Left ventricle myocardium superior (tissue), 1 donor: ENCODE results near the gene NPR2. TPM values are rescaled to one million over a fixed set of nuclear protein-coding genes. Genes with fewer than 3 reads are reported as not detected.

ENCODE experiments used
- ATAC-seq: fragments of 200-7000 bp; cut with Tn5 transposase; one replicate; pipeline ENCODE4 v1.9.1; 2020; ENCODE audit warnings: mild to moderate bottlenecking, moderate library complexity
- DNase-seq: peaks from one replicate; pipeline ENCODE4 v3.0.0-alpha.2; 2020
- intact Hi-C: fragments of 100-400 bp; cut with micrococcal nuclease; formaldehyde crosslinking; loops from one replicate; pipeline ENCODE4 v1.11.0; 2022
- long read RNA-seq: library from polyadenylated mRNA; unstranded; transcript quantifications from one replicate; pipeline ENCODE4 v2.0.0, GENCODE V29; 2021
- total RNA-seq: library from RNA; stranded (reverse); fragmentation: NEBNext Ultra II Directional; extraction: Animal tissue kit (Norgen Biotek cat#: 25700); gene quantifications from one replicate; pipeline ENCODE4 v1.2.1, GENCODE V29; 2021
- donor health status: DM: no; HTN: yes; CAD: no; lungs with severe emphysema.

The NPR2 gene
- 24.6 TPM for total RNA-seq
- long read RNA-seq, transcript NPR2-201 (22 exons, 3,686 nt), result major isoform, 9 of 14 reads
- long read RNA-seq, partial matches to known transcripts, result 2 of 14 reads
- long read RNA-seq, other reads (novel, unspliced or antisense), result 3 of 14 reads

DNA sequence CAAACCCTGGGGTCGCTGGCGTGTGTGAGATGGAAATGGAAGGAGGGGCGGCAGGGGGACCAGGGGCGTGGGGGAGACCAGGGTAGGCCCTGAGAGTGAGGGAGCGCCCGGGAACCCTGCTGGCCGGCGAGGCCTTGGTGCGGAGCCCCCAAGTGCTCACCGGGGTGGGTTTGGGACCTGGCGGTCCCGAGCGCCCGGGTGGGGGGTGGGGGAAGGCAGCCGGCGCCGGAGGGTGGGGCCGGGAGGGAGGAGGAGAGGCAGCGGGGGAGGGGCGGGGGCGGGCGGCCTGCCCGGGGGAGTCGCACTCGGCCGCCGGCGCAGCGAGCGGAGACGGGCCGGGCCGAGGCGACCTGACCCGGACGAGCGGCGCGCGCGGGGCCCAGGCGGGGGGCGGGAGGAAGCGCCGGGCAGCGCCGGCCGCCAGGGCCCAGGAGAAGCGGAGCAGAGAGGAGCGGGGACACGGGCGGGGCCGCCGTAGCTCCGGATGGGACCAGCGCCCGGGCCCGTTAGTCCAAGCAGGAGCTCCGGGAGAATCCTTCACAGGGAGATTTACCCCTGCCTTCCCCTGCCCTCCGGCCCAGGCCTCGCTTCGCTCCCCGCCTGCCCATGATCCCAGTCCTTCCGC lies at the start of gene NPR2:
TSS of gene NPR2 (plus strand) at position 295 of the 625 bp plus-strand sequence. CDS start 818 bp downstream, outside the sequence.
- intact Hi-C loops, result no loop called here
- DNase-seq (peak; percentile 79), ATAC-seq (peak; percentile 83)

DNA sequence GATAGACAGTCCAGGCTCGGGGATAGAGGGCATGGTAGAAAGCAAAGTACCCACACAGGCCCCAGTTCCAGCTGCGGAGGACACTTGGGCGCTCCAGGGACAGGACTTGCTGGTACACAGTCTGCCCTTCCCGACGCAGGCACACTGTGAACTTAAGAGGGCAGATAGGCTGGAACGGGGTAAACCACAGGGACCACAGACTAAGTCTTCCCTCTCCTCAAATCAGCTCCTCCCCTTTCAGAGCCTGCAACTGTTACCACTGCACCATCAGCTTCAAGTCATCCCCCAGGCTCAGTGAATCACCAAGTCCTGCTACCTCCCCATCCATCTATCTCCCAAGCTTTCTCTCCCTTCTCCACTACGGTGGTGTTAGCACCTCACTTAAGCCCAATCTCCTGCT lies 49.7 kb upstream of the NPR2 start:
- DNase-seq (no peak), ATAC-seq (peak; percentile 5)
- intact Hi-C loops, result no loop called here

DNA sequence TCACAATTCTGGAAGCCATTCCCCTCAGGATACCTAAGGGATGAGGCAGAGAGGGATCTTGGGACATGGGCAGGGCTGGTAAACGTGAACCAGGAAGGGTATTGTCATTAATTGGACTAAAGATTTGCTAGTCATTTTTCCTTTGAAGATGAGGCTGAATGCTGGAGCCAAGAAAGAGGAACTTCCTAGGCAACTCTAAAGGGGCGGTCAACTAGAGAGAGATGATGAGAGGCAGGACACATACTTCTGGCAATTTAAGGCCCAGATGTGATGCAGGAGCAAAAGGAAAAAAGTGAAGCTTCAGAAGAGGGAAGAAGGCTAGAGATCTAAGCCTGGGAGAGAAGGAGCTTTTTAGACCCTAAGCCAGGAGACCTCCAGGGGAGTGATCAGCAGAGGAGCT lies 47.9 kb upstream of the NPR2 start:
- DNase-seq (no peak), ATAC-seq (no peak)
- intact Hi-C loops, result no loop called here

DNA sequence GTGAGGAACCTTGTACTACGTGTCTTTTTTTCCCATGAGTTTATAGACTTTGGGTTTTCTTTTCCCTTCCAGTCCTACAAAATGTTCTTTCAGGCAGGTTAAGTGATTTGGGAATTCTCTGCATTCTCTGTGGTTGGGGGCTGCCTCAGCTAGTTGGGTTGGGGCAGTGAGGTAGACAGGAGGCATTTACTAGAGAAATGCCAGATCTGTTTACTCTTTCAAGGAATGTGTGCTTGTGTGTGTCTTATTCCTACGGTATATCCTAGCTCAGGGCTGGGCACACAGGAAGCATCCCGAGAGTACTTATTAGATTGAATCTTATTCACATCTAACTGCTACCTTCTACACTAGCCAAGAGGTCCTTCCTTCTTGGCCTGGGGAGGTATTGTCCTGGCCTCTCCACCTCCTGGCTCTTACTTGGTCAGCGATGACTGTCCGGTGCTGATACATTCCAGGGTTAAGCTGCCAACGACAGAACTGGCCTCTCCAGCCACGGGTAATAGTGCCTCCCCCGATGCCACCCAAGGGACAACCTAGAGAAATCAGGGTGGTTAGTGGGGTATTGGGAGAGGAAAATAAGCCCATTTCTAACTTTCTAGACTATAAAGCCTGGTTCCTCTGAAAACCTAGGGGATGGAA lies 47.4 kb upstream of the NPR2 start:
- no peak for DNase-seq
- intact Hi-C loops, result no loop called here
- ATAC-seq, result no peak

DNA sequence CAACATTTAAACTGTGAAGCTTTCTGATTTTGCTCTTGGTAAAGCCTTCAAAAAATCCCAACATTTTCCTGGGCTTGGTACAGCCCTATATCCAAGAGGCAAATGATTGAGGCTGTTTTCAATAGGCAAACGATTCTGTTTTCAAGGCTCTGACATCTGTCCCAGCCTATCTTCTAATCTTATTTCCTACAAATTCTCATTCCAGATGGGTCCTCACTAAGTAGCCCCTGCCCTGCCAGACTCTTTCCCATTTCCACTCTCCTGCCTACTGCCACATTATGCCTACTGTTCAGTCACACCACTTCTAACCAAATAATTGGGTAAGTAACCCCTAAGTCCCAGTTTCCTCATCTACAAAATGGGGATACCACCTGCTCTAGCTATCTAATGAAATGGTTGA lies 45.8 kb upstream of the NPR2 start:
- DNase-seq, result no peak
- ATAC-seq, result no peak
- intact Hi-C loops, result no loop called here

DNA sequence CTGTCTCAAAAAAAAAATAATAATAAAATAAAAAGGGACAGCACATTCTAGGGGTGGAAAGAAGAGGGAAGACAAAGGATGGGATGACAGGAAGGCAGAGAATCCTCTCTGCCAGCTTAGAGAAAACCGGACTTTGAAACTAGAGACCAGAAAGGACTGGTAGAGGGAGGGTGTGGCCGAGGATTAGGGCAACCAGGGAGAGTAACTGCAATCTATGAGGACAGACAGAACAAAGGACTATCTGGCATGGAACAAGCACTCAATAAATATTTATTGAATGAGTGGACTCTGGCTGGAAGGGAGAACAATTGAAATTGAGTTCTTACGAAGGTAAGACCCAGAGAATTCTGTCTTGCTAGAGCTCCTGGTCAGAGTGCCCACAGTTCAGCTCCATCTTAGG lies 44.8 kb upstream of the NPR2 start:
- ATAC-seq (no peak), DNase-seq (no peak)
- intact Hi-C loops, result no loop called here

DNA sequence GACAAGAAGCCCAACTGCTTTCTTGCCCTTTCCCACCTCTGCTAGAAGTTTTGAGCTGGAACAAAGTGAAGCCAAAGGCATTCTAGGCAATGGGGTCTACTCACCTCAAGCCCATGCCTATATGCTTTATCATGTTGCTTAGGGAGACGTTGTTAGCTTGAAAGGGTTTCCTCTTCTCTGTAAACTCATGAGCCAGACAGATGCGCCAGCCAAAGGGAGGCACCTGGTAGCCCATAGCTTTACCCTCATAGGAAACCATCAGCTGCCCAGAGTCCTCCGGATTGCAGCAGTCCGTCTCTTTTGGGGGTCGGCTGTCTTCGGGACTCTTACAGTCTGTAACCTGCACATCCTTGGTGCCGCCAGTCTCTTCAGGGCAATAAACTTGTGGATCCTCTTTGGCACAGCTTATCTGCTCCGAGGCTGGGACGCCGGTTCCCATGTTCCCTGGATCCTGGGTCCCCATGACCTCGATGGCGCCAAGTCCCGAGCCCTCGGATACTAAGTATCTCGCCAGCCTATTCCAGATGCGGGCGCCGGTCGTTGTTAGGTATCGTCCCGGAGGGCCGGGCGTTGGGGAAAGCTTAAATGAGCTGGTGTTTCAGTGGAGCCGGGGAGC lies 43.0 kb upstream of the NPR2 start:
- peak; percentile 2 for ATAC-seq
- intact Hi-C loops, result no loop called here
- no peak for DNase-seq

DNA sequence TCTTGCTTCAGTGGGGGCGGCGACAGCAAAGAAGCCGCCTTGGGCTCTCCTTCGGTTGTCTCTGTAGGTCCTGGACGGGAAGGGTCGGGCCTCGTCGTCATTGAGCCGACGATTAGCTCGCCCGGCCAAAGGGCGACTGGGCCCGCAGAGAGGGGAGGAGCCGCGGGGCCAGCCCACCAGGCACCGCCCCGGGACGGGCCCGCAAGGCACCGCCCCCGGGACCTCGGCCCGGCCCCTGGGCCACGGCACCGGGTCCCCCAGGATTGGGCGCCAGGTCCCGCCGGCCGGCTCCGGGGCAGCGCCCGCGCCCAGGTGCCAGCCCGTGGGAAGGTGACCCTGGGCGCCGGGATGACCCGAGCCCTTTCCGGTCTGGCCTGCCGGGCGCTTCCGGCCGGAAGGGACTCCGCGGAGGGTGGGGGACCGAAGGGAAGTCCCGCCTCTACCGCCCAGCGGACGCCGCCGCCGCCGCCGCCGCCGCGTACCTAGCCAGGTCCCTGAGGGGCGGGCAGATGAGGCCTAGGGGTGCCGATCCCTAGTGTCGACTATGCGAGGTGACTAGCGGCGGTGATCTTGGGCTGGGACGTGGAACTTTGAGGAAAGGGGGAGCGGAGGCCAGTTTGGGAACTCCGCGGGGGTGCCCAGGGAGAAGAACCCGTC lies 42.4 kb upstream of the NPR2 start, which contains the start of the genes GBA2 and RGP1:
TSS of gene GBA2 (minus strand) at position 371 of the 657 bp plus-strand sequence. CDS start 524 bp downstream, outside the sequence.
TSS of gene RGP1 (plus strand) at position 430 of the 657 bp plus-strand sequence. CDS start 469 bp downstream, outside the sequence.
- peak; percentile 93 for ATAC-seq
- intact Hi-C loops, result no loop called here
- peak; percentile 92 for DNase-seq

DNA sequence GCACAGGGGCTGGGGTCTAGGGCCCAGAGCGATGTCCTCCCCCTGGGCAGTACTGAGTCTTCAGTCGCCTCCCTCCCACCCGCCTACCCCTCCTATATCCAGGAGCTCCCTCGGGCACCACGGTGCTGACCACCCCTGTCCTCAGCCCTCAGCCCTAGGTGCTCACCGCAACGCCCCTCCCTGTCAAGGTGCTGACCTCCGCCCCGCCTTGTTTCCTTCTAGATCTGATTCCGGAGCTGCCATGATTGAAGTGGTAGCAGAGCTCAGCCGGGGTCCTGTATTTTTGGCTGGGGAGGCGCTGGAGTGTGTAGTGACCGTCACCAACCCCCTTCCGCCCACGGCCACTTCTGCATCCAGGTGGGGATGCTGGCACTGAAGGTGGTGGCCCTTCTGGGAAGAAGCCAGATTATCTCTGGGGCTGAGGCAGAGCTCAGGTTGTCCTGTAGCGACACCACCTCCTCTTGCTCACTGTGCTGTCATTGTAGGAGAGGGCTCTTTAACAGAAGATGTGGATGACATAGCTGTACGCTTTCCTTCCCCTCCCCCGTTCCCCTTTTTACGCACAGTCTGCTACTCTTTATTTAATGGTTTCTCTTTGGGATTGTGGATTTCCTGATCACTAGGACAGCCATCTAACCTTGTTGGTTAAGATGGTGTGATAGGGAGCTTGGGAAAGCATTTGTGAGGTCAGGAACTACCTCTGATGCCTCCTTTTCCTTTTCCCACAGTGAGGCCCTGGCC lies 41.7 kb upstream of the NPR2 start:
- intact Hi-C loops, result no loop called here
- DNase-seq (peak; percentile 55), ATAC-seq (peak; percentile 29)

DNA sequence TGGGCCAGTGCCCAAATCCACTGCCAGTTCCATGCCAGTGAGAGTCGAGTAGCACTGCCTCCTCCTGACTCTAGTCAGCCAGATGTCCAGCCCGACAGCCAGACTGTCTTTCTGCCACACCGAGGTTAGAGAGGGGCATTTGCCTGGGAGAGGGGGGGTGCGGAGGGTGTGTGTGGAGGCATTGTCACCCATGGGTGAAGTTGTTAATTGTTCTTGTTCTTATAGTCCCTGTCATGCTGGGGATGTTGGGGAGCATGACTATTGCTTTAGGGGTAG lies 41.2 kb upstream of the NPR2 start:
- ATAC-seq (no peak), DNase-seq (no peak)
- intact Hi-C loops, result no loop called here

DNA sequence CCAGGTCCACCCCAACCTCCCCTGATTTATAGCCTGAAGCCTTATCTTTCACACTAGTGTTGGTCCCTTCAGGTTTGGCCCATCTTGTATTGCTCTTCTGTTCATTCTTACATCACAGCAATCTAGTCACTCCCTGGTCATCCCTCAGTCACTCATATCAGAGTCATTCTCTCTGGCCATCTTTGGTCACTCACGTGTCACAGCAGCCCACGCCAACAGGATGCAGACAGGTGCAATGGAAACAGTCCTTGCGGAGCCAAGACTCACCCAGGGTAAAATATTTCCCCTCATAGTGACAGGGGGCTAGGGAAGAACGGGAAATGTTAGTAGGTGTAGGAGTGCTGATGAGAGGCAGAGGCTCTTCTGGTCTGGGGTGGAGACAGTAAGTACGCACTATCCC lies 37.9 kb upstream of the NPR2 start:
- no peak for DNase-seq
- intact Hi-C loops, result no loop called here
- ATAC-seq, result no peak

DNA sequence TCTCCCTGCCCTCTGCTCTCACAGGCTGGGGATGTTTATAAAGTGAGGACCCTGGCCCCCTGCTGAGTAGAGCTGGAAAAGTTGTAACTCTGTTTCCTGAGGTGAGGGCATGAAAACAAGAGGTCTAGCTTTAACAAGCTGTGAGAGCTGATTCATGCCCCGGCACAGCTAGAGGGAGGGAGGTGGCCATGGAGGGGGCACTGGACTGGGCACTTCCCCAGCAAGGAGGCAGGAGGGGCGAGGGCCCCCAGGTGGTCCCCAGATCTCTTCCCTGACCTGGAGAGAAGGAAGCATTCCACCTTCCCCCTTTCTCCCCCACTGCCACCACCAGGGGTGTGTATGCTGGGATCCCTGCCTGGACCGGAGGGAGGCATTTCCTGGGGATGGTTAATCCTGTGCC lies 37.1 kb upstream of the NPR2 start, which contains the start of gene MSMP:
TSS of gene MSMP (minus strand) at position 13 of the 400 bp plus-strand sequence. CDS start 147 bp downstream, outside the sequence.
- intact Hi-C loops, result no loop called here
- DNase-seq, result no peak
- no peak for ATAC-seq

DNA sequence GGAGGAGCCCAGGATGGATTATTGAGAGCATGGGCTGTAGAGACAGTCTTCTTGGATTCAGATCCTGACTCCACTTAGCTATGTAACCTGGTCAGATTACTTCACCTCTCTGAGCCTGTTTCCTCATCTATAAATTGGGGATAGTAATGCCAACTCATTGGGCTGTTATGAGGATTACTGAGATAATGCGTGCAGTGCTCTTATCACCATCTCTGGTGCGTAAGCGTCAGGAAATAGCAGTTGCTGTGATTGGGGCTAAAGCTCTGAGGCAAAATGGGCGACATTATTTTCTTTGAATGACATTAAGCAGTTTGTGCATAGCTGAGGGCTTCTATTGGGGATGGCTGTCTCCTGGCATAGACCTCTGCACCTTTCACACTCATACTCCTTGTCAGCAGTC lies 36.3 kb upstream of the NPR2 start:
- intact Hi-C loops, result no loop called here
- no peak for DNase-seq

DNA sequence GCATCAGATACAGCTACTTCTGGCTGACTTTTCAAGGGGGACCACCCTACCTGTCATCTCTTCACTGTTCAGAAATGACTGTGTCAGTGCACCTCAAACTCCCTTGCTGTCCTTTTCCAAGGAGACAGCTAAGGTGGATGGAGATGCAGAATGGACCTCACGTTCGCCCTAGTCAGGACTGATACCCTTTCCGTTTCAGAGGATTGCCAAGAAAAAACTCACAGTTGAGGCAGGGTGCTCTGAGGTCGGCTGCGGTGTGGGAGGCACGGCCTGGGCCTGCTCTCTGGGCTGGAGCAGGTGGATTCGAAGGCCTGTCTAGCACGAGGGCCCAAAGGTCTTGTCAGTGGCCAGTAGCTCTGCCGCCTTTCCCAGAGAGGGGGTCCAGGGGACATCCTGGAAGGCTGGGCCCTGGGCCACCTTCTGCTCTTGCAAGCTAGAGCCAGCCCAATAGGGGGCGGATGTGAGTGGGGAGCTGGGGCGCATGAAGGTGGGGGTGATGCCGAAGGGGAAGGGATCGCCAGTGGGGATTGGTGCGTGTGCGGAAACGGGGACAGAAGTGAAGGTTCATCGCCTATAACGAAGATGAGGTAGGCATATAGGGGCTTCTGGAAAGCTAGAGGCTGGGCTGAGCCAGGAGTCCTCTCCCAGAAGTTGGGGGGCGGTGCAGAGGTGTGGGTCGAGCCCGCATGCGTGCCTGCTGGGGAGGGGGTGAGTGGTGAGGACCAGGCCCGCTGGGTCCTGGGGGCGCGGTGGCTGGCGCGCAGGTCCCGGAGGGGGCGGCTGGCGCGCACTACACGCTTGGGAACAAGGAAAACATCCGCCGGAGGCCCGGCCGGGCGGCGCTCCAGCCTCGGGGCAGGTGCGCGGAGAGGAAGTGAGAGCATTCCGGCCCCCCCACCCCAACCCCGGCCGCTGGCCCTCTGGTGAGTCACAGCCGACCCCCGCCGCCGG lies 34.8 kb upstream of the NPR2 start:
- DNase-seq (peak; percentile 82), ATAC-seq (peak; percentile 78)
- intact Hi-C loops, result no loop called here

More for the DNA sequence above, 36.3 kb upstream of the NPR2 start:
- no peak for ATAC-seq

DNA sequence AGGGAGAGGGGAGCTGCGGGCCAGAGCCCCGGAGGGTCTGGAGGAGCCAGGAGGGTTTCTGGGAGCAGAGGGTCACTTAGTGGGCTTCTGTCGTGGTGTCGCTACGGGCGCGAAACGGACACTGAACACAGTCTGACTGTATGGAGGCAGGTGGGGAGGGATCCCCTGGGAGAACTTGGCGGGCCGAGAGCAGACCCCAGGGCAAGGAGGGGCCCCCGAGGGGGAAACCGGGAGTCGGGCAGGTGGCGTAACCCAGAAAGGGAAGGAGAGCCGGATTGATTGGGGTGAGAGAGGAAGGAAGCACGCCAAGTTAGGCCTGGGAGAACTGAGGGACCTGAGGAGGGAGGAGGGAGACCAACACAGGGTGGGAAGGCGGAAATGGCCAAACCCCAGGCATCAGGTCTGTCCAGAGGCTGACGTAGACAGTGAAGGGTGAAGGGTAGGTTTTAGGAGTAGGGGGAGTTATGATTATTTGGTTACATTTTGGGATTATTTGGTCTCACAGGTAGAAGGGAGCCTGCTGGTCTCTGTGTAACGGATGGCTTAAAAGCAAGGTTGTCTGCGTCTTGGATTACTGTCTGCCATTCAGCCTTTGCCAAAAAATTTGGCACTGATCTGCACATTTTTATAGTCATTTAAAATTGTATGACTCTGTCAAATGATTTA lies 34.0 kb upstream of the NPR2 start:
- DNase-seq (no peak), ATAC-seq (peak; percentile 69)
- intact Hi-C loops, result no loop called here

DNA sequence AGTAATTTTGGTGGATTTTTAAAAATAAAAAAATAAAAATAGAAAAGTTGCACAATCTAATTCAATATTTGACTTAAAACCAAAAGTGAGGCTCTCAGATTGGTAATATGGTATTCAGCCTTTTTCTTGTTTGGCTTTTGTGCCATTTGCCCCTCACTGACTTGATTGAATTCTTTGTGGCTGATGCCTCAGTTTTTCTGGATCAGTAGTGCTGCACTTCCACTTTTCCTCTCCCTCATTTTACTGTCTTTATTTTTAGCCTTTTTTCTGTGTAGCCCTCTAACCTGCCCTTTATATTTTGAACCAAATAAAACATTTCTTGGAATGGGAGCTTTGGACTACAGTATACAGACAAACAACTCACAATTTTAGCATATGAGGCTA lies 33.5 kb upstream of the NPR2 start:
- DNase-seq (no peak), ATAC-seq (no peak)
- intact Hi-C loops, result no loop called here

DNA sequence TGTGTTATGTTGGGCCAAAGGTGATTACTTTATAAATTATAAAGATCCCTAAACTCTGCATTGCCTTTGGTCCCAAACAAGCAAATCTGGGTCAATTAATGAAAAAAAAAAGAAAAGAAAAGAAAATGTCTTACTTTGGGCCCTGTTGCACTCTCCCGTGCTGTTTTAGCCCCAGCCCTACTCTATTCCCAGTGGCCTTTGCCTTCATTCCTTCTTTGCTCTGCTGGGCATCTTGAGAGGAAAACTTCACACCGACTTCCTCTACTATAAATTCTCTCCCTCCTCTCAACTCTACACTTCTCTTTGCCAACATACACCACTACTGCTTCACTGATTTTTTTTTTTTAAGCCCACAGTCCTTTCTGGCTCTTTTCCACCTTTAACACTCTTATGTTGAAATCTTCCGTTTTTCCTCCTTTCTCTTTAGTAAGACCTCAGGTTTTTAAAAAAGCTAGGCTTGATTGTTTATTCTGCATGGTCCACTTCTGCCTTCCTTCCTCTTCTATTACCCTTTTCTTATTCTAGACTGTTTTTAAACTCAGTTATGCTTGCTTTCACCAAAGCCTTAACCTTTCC lies 32.8 kb upstream of the NPR2 start:
- ATAC-seq (no peak), DNase-seq (no peak)
- intact Hi-C loops, result no loop called here
